ENCODE data around the gene CIAO1. TPM values are rescaled to one million over a fixed set of nuclear protein-coding genes. Genes with fewer than 3 reads are reported as not detected.
"Not testable (repeated sequence)": the region's sequence is repeated elsewhere in the genome, so short reads cannot be mapped to it uniquely, and the experiment has no call there.

Gene CIAO1
- 52.9 TPM for polyA plus RNA-seq (2013, experiment 1 of 2)
- 44.8 TPM for polyA plus RNA-seq (2013, experiment 2 of 2)

DNA sequence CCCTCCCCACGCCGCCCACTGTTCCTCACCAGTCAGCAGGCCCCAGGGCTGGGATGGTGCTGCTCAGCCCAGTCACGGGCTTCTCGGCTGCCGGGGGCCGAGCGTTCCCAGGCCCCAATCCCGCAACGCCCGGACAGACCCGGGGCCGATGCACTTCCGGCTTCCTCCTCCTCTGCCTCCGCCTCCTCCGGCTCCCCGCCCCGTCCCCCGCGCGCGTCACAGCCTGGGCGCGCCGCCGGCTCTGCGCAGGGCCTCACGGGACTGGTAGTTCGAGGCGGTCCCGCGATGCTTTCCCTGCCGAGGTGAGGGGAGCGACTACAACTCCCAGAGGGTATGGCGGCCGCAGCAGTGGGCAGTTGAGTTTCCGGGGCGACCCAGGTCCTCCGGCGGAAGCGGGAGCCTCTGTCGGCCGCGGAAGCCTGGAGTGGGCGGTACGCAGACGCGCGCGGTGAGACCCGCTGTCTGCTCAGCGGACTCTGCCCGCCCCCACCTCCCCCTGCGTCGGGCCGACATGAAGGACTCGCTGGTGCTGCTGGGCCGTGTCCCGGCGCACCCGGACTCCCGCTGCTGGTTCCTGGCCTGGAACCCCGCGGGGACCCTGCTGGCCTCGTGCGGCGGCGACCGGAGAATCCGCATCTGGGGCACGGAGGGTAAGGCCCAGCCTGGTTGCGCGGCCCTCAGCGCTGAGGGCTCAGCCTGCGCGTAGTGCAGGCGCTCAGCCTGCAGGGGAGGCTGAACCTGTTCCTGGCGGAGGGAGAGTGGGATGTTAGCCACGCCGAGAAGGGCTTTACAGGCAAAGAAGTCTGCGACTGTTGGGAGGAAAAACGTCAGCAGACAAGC, at the start of gene CIAO1, which contains the start of gene TMEM127:
CIAO1 (plus strand) TSS at position 386 of the 840 bp plus-strand sequence; CDS start at position 512, 126 bp downstream.
TMEM127 (minus strand) TSS at position 158 of the 840 bp plus-strand sequence. CDS start 616 bp downstream, outside the sequence.
- WGBS, 2 experiments (ENCODE audit: insufficient coverage in 2 of 2) = 0% methylated on average over 46 to 76 of the region's 81 CpGs
- H3K36me3 ChIP-seq (ENCODE audit: control insufficient read depth, insufficient read depth, low read length) = peaks cover 55% of the 10 kb centered on the region
- H3K9me3 ChIP-seq (ENCODE audit: control insufficient read depth, low read length) = no peaks in the 10 kb centered on the region
- H3K4me3 ChIP-seq (ENCODE audit: extremely low read depth, insufficient read depth, low read length, poor library complexity, severe bottlenecking) = peak within 1 kb of the TSS; percentile 96
- H3K4me1 ChIP-seq (ENCODE audit: control insufficient read depth, insufficient read depth, low read length, poor library complexity, severe bottlenecking) = peaks cover 25% of the 10 kb centered on the region
- H3K27ac ChIP-seq (ENCODE audit: low read depth, low read length, severe bottlenecking) = peak within 1 kb of the TSS; percentile 71

GRCh38 chr2:96218508-96219131, 47.4 kb upstream of the CIAO1 start:
- Histone ChIP-seq H3K36me3 (ENCODE audit: control insufficient read depth, insufficient read depth, low read length) (no peaks in the 10 kb centered on the region), H3K27ac (ENCODE audit: low read depth, low read length, severe bottlenecking) (no peak overlapping the region), H3K9me3 (ENCODE audit: control insufficient read depth, low read length) (no peaks in the 10 kb centered on the region), H3K4me3 (ENCODE audit: extremely low read depth, insufficient read depth, low read length, poor library complexity, severe bottlenecking) (no peak overlapping the region), H3K4me1 (ENCODE audit: control insufficient read depth, insufficient read depth, low read length, poor library complexity, severe bottlenecking) (no peaks in the 10 kb centered on the region)
- 91 to 93% methylated on average over 10 to 11 of the region's 13 CpGs for WGBS, 2 experiments (ENCODE audit: insufficient coverage in 2 of 2)

DNA sequence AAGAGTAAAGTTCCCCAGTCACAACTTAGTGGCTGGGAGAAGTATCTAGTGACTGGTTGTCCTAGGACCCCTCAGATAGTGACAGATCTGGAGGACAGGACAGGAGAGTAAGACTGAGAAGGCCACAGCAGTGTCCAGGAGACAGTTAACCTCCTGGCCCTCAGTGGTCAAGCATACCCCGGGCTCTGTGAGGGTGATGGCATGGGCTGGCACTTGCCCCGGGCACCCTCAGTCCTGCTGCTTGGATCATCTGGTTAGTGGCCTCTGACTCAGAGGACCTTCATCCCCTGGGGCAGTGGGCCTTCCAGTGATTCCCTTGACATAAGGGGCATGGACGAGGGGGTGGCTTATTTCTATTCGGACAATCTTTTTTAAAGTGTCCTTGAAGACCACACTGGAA, 46.1 kb upstream of the CIAO1 start:
- not testable (repeated sequence) for H3K27ac ChIP-seq (ENCODE audit: low read depth, low read length, severe bottlenecking); H3K9me3 ChIP-seq (ENCODE audit: control insufficient read depth, low read length); H3K4me1 ChIP-seq (ENCODE audit: control insufficient read depth, insufficient read depth, low read length, poor library complexity, severe bottlenecking); H3K36me3 ChIP-seq (ENCODE audit: control insufficient read depth, insufficient read depth, low read length); H3K4me3 ChIP-seq (ENCODE audit: extremely low read depth, insufficient read depth, low read length, poor library complexity, severe bottlenecking)
- WGBS, 2 experiments (ENCODE audit: insufficient coverage in 2 of 2) = 90 to 95% methylated on average over 3 to 4 of the region's 4 CpGs

DNA sequence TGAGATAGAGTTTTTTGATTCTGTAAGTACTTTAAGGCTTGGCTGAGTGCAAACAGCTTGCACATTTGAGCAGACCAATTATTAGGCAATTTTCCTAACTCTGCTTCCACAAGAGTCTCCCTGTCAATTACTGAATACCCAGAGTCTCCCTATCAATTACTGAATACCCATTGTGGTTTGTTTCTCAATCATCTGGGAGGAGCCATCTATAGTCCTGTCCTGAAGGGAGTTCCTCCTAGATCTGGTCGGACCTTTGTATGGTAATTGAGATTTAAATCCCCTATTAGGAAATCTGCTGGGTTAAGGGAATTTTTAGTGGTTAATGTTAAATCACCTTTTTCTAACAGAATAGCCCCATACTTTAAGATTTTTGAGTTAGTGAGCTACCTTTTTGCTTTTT, 44.9 kb upstream of the CIAO1 start:
- H3K4me3 ChIP-seq (ENCODE audit: extremely low read depth, insufficient read depth, low read length, poor library complexity, severe bottlenecking); H3K36me3 ChIP-seq (ENCODE audit: control insufficient read depth, insufficient read depth, low read length); H3K27ac ChIP-seq (ENCODE audit: low read depth, low read length, severe bottlenecking); H3K4me1 ChIP-seq (ENCODE audit: control insufficient read depth, insufficient read depth, low read length, poor library complexity, severe bottlenecking); H3K9me3 ChIP-seq (ENCODE audit: control insufficient read depth, low read length): not testable (repeated sequence)
- WGBS, 2 experiments (ENCODE audit: insufficient coverage in 2 of 2) = no CpG with 5 or more reads among the region's 1 CpG

- H3K4me1 ChIP-seq (ENCODE audit: control insufficient read depth, insufficient read depth, low read length, poor library complexity, severe bottlenecking) = no peaks in the 10 kb centered on the region
- H3K27ac ChIP-seq (ENCODE audit: low read depth, low read length, severe bottlenecking) = no peak overlapping the region
- H3K9me3 ChIP-seq (ENCODE audit: control insufficient read depth, low read length) = no peaks in the 10 kb centered on the region
- 100% methylated on average over 1 to 2 of the region's 3 CpGs for WGBS, 2 experiments (ENCODE audit: insufficient coverage in 2 of 2)
- H3K4me3 ChIP-seq (ENCODE audit: extremely low read depth, insufficient read depth, low read length, poor library complexity, severe bottlenecking) = no peak overlapping the region
- H3K36me3 ChIP-seq (ENCODE audit: control insufficient read depth, insufficient read depth, low read length) = no peaks in the 10 kb centered on the region
Observed at GRCh38 chr2:96225016-96225533, 41.0 kb upstream of the CIAO1 start.

- Histone ChIP-seq H3K27ac (ENCODE audit: low read depth, low read length, severe bottlenecking) (no peak overlapping the region), H3K36me3 (ENCODE audit: control insufficient read depth, insufficient read depth, low read length) (no peaks in the 10 kb centered on the region), H3K4me1 (ENCODE audit: control insufficient read depth, insufficient read depth, low read length, poor library complexity, severe bottlenecking) (no peaks in the 10 kb centered on the region), H3K4me3 (ENCODE audit: extremely low read depth, insufficient read depth, low read length, poor library complexity, severe bottlenecking) (no peak overlapping the region), H3K9me3 (ENCODE audit: control insufficient read depth, low read length) (no peaks in the 10 kb centered on the region)
- WGBS, 2 experiments (ENCODE audit: insufficient coverage in 2 of 2) = 86 to 92% methylated on average over 3 to 4 of the region's 4 CpGs
Observed at GRCh38 chr2:96231316-96231715, 34.7 kb upstream of the CIAO1 start.

DNA sequence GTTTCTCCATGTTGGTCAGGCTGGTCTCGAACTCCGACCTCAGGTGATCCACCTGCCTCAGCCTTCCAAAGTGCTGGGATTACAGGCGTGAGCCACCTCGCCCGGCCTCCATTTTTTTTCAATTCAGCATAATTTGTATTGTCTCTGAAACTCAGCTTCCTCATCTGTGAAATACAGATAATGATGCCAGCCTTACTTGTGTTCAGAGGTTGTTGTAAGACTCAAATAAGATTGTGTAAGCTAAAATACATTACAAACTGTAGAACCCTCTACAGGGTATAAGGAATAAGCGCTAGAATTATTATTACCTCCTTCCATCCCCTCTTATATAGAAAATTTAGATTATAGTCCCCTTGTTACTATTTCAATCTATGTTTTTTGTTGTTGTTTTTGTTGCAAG, 32.6 kb upstream of the CIAO1 start:
- H3K27ac ChIP-seq (ENCODE audit: low read depth, low read length, severe bottlenecking) = no peak overlapping the region
- no peaks in the 10 kb centered on the region for H3K36me3 ChIP-seq (ENCODE audit: control insufficient read depth, insufficient read depth, low read length)
- H3K9me3 ChIP-seq (ENCODE audit: control insufficient read depth, low read length) = no peaks in the 10 kb centered on the region
- no peaks in the 10 kb centered on the region for H3K4me1 ChIP-seq (ENCODE audit: control insufficient read depth, insufficient read depth, low read length, poor library complexity, severe bottlenecking)
- 89 to 90% methylated on average over 5 of the region's 6 CpGs for WGBS, 2 experiments (ENCODE audit: insufficient coverage in 2 of 2)
- no peak overlapping the region for H3K4me3 ChIP-seq (ENCODE audit: extremely low read depth, insufficient read depth, low read length, poor library complexity, severe bottlenecking)

GRCh38 chr2:96233880-96234316, 32.1 kb upstream of the CIAO1 start:
- H3K27ac ChIP-seq (ENCODE audit: low read depth, low read length, severe bottlenecking) = no peak overlapping the region
- WGBS, 2 experiments (ENCODE audit: insufficient coverage in 2 of 2) = 95 to 100% methylated on average over 3 of the region's 4 CpGs
- no peaks in the 10 kb centered on the region for H3K4me1 ChIP-seq (ENCODE audit: control insufficient read depth, insufficient read depth, low read length, poor library complexity, severe bottlenecking)
- H3K36me3 ChIP-seq (ENCODE audit: control insufficient read depth, insufficient read depth, low read length) = no peaks in the 10 kb centered on the region
- H3K9me3 ChIP-seq (ENCODE audit: control insufficient read depth, low read length) = no peaks in the 10 kb centered on the region
- H3K4me3 ChIP-seq (ENCODE audit: extremely low read depth, insufficient read depth, low read length, poor library complexity, severe bottlenecking) = no peak overlapping the region

DNA sequence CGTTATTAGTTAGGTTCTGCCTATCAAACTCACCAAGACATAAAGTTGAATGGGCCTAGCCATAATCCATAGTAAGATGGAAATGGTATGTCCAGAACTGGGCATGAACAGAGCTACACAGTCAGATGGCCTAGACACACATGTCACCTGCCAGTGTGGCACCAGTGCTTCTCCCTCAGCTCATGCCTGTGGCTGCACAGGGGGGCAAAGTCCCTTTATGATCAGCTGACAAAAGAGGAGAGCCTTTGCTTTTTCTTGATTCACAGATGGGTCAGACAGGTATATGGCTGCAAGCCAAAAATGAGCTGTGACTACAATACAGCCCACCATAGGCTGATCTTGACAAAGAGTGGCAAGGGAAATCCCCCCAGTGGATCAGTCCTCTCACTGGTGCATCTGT, 29.1 kb upstream of the CIAO1 start:
- H3K36me3 ChIP-seq (ENCODE audit: control insufficient read depth, insufficient read depth, low read length) = no peaks in the 10 kb centered on the region
- no peak overlapping the region for H3K27ac ChIP-seq (ENCODE audit: low read depth, low read length, severe bottlenecking)
- 100% methylated on average over 1 of the region's 1 CpG for whole genome bisulfite sequencing, 2 experiments (ENCODE audit: insufficient coverage in 2 of 2)
- no peak overlapping the region for H3K4me3 ChIP-seq (ENCODE audit: extremely low read depth, insufficient read depth, low read length, poor library complexity, severe bottlenecking)
- no peaks in the 10 kb centered on the region for H3K9me3 ChIP-seq (ENCODE audit: control insufficient read depth, low read length)
- H3K4me1 ChIP-seq (ENCODE audit: control insufficient read depth, insufficient read depth, low read length, poor library complexity, severe bottlenecking) = peaks cover 4% of the 10 kb centered on the region

DNA sequence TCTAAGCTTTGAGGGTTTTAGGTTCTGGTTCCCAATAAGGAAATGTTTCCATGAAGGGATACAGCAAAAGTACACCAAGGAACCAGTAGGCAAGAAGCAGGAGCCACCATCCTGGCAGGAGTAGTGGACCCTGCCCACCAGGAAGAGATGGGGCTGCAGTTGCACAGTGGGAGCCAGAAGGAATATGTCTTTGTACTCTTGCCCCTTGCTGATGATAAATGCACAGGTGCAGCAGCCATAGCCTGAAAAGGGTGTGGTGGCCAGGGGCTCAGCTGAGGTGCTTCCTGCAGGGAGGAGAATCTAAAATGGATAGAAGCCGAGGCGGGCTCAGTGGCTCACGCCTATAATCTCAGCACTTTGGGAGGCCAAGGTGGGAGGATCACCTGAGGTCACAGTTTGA, 27.8 kb upstream of the CIAO1 start:
- H3K4me3 ChIP-seq (ENCODE audit: extremely low read depth, insufficient read depth, low read length, poor library complexity, severe bottlenecking) = no peak overlapping the region
- WGBS, 2 experiments (ENCODE audit: insufficient coverage in 2 of 2) = 84 to 86% methylated on average over 2 to 3 of the region's 3 CpGs
- no peak overlapping the region for H3K27ac ChIP-seq (ENCODE audit: low read depth, low read length, severe bottlenecking)
- peaks cover 14% of the 10 kb centered on the region for H3K4me1 ChIP-seq (ENCODE audit: control insufficient read depth, insufficient read depth, low read length, poor library complexity, severe bottlenecking)
- no peaks in the 10 kb centered on the region for H3K9me3 ChIP-seq (ENCODE audit: control insufficient read depth, low read length)
- no peaks in the 10 kb centered on the region for H3K36me3 ChIP-seq (ENCODE audit: control insufficient read depth, insufficient read depth, low read length)

All from mesodermal cell (in vitro differentiated cells).